ENCODE data around the gene C7. TPM values are rescaled to one million over a fixed set of nuclear protein-coding genes. Genes with fewer than 3 reads are reported as not detected.
"Not testable (repeated sequence)": the region's sequence is repeated elsewhere in the genome, so short reads cannot be mapped to it uniquely, and the experiment has no call there.

The C7 gene
- total RNA-seq, 1 donor from 2014 or later: under 0.01 TPM

- FAIRE-seq: no peak
- no peak for DNase-seq (ENCODE audit: low read depth)
- H3K27me3 ChIP-seq (ENCODE audit: control insufficient read depth, insufficient read depth, low read length): no peaks in the 10 kb centered on the region
- no peak overlapping the region for H3K4me3 ChIP-seq (ENCODE audit: low read depth, low read length)
- TF ChIP-seq CTCF (IDR thresholded peaks at IDR 0.05; ENCODE audit: insufficient read depth, low read length, severe bottlenecking): no peak
- H3K36me3 ChIP-seq (ENCODE audit: control insufficient read depth, insufficient read depth, low read length): no peaks in the 10 kb centered on the region
These were observed 94.5 kb downstream of the C7 start for GRCh38 chr5:41003670-41004376.

- no peak overlapping the region for H3K4me3 ChIP-seq (ENCODE audit: low read depth, low read length)
- no peak for FAIRE-seq
- no peak for TF ChIP-seq CTCF (IDR thresholded peaks at IDR 0.05; ENCODE audit: insufficient read depth, low read length, severe bottlenecking)
These were observed 95.6 kb downstream of the C7 start for GRCh38 chr5:41004931-41005330.

GRCh38 chr5:41009232-41009631 lies 99.9 kb downstream of the C7 start:
- no peak for TF ChIP-seq CTCF (IDR thresholded peaks at IDR 0.05; ENCODE audit: insufficient read depth, low read length, severe bottlenecking)
- no peak for FAIRE-seq
- no peak overlapping the region for H3K4me3 ChIP-seq (ENCODE audit: low read depth, low read length)
- DNase-seq (ENCODE audit: low read depth): peak; percentile 80
- no peaks in the 10 kb centered on the region for H3K27me3 ChIP-seq (ENCODE audit: control insufficient read depth, insufficient read depth, low read length)
- H3K36me3 ChIP-seq (ENCODE audit: control insufficient read depth, insufficient read depth, low read length): no peaks in the 10 kb centered on the region

More at GRCh38 chr5:41004931-41005330, 95.6 kb downstream of the C7 start:
- DNase-seq (ENCODE audit: low read depth): no peak
- Histone ChIP-seq H3K36me3 (ENCODE audit: control insufficient read depth, insufficient read depth, low read length) (no peaks in the 10 kb centered on the region), H3K27me3 (ENCODE audit: control insufficient read depth, insufficient read depth, low read length) (no peaks in the 10 kb centered on the region)

DNA sequence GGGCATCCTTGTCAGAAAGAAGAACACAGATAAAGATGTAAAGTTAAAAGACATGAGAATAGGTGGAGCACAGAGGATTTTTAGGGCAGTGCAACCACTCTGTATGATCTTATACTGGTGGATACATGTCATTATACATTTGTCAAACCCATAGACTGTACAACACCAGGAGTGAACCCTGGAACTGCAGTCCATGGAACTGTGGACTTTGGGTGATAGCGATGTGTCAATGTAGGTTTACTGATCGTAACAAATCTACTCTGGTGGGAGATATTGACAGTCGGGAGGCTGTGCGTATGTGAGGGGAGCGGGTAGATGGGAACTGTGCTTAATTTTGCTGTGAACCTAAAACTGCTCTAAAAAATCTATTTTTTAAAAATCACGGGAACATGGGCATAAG lies 101.3 kb downstream of the C7 start:
- Histone ChIP-seq H3K27me3 (ENCODE audit: control insufficient read depth, insufficient read depth, low read length) (no peaks in the 10 kb centered on the region), H3K36me3 (ENCODE audit: control insufficient read depth, insufficient read depth, low read length) (no peaks in the 10 kb centered on the region), H3K4me3 (ENCODE audit: low read depth, low read length) (no peak overlapping the region)
- no peak for DNase-seq (ENCODE audit: low read depth)
- no peak for FAIRE-seq
- no peak for TF ChIP-seq CTCF (IDR thresholded peaks at IDR 0.05; ENCODE audit: insufficient read depth, low read length, severe bottlenecking)

DNA sequence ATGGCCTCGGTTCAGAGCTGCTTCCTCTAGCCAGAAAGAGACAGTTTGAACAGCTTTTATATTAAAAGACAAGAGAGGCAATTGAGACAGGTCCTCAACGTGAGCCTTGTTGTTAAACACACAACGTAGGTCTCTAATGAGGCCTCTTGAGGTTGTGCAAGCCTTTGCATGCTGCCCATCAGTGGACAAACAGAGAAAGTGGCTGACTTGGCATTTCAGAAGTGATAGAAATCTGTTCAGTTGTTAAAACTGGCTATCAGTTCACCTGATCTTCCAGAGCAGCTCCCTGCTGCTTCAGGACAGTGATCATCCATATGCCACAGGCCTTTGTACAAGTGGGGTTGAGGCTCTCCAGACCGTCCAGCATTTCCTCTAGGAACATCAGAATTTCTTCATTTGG lies 103.0 kb downstream of the C7 start:
- H3K36me3 ChIP-seq (ENCODE audit: control insufficient read depth, insufficient read depth, low read length): no peaks in the 10 kb centered on the region
- H3K4me3 ChIP-seq (ENCODE audit: low read depth, low read length): no peak overlapping the region
- no peak for DNase-seq (ENCODE audit: low read depth)
- no peak for TF ChIP-seq CTCF (IDR thresholded peaks at IDR 0.05; ENCODE audit: insufficient read depth, low read length, severe bottlenecking)
- FAIRE-seq: no peak
- no peaks in the 10 kb centered on the region for H3K27me3 ChIP-seq (ENCODE audit: control insufficient read depth, insufficient read depth, low read length)

- H3K36me3 ChIP-seq (ENCODE audit: control insufficient read depth, insufficient read depth, low read length); H3K27me3 ChIP-seq (ENCODE audit: control insufficient read depth, insufficient read depth, low read length); FAIRE-seq; H3K4me3 ChIP-seq (ENCODE audit: low read depth, low read length); DNase-seq (ENCODE audit: low read depth): not testable (repeated sequence)
These were observed 113.3 kb downstream of the C7 start for GRCh38 chr5:41022600-41022999.

Other genes with a start within 250 kb of the C7 start
- gene PTGER4, start 229.6 kb upstream of the C7 start, total RNA-seq: 6.1 and 8.7 TPM in 2 replicates
- gene TTC33, start 153.5 kb upstream of the C7 start, total RNA-seq: 9.7 and 10.1 TPM in 2 replicates
- gene PRKAA1, start 111.1 kb upstream of the C7 start, total RNA-seq: 57.1 and 66.4 TPM in 2 replicates
- gene RPL37, start 74.3 kb upstream of the C7 start, total RNA-seq: 264 and 2,479 TPM in 2 replicates
- gene CARD6, start 68.1 kb upstream of the C7 start, total RNA-seq: 6.1 and 7.8 TPM in 2 replicates
- gene MROH2B, start 161.8 kb downstream of the C7 start, total RNA-seq: not detected in 2 replicates